Islet precursor cell (in vitro differentiated cells): ENCODE results near the gene CAMKMT.
A peak's percentile ranks its signal among the peaks of the same experiment; 100 is the strongest.
"Not testable (repeated sequence)": the region's sequence is repeated elsewhere in the genome, so short reads cannot be mapped to it uniquely, and the experiment has no call there.

Experiments used
- DNase-seq: peaks from one replicate; pipeline ENCODE4 v3.0.0-alpha.2; 2018

The CAMKMT gene

DNA sequence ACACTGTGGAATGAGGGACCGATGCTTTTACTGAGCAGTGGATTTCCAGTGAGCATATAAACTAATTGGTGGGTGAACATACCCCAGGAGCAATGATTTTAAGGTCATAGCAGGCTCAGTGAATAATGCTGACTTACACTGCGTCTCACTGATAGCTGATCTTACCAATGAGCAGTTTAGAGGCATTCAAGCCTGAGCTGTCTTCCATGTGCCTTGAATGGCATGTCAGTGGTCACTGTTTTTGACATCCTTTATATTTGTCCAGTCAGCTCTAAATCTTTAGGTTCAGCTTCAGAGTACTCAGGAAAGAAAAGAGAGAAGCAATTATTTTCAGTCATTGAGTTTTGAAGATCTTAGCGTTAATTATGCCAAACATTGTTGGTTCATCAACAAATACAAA is 88.3 kb downstream of the CAMKMT start:
- no peak for DNase-seq

- DNase-seq = no peak
These were observed 89.1 kb downstream of the CAMKMT start for GRCh38 chr2:44450806-44451205.

- DNase-seq = no peak
These were observed 90.4 kb downstream of the CAMKMT start for GRCh38 chr2:44452069-44452583.

GRCh38 chr2:44453259-44453658 is 91.5 kb downstream of the CAMKMT start:
- DNase-seq = no peak

- no peak for DNase-seq
These were observed 94.1 kb downstream of the CAMKMT start for GRCh38 chr2:44455877-44456276.

DNA sequence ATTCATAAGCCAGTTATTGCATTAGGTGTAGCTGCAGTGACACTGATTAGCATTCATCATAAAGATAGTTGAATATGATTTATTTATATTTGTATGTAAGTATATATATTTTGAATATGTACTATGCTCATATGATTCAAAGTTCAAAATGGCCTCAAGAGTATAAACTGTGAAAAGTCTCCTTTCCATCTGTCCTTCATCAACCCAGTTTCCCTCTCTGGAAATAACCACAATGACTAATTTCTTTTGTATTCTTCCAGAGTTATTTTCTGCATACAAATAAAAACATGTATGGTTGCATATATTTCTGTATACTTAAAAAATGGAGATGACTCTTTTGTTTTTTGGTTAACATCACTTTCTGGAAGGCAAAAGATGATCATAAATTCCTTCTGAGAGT is 95.2 kb downstream of the CAMKMT start:
- no peak for DNase-seq

DNA sequence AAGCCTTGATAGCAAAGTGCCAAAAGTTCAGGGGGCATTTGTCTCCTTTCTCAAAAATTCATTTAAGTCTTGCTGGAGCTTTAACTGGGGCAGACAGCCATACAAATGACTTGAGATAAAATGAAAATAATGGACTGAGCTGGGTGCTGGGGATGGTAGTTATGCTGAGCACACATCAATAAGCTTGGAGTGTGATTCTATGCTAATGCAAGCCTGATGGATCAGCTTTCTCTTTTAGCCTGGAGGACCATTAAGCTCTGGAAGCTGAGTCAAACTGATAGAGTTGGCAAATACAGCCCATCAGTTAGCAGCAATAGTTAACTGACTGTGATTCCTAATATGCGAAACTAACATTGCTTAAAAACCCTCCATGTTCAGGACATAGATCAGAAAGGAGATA is 98.0 kb downstream of the CAMKMT start:
- DNase-seq = no peak

DNA sequence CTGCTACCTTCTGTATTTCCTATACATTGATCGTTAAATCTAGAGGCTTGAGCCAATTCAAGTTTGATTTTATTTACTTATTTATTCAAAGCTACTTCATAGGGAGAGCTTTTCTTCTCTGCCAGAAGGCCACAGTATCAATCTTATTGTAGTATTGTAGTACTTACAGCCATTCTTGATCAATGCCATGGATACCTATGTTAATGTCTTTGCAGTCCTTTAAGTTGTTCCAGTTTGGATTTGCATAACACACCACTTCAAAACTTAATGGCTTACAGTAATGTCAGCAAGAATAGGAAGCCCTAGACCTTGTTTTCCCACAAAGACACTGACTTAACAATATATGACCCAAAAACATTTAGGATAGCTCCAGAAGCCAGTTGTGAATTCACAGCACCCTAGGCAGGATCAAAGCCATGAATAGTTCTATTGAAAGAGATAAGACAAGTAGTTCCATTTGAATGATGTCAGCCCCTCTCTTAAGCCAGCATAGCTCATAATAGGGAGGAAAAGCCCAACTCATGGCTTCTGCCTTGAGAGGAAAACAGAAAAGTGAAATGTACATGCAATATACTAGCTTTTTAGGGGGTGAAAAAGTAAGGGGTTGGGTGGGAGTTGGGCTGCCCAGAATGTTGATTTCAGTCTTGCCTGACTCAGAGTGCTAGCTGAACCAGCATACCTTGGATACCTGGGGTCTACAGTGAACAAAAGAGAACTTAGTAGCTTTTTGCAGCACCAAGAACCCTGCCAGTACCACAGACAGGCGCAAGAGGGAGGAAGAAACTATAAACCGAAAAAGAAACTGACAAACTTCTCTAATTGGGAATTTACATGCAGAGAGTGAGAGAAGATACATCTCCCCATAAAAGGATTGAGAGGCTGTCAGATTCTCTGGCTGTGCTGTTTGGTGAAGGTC is 101.4 kb downstream of the CAMKMT start:
- peak; percentile 66 for DNase-seq

- DNase-seq = no peak
These were observed 102.7 kb downstream of the CAMKMT start for GRCh38 chr2:44464437-44464836.

DNA sequence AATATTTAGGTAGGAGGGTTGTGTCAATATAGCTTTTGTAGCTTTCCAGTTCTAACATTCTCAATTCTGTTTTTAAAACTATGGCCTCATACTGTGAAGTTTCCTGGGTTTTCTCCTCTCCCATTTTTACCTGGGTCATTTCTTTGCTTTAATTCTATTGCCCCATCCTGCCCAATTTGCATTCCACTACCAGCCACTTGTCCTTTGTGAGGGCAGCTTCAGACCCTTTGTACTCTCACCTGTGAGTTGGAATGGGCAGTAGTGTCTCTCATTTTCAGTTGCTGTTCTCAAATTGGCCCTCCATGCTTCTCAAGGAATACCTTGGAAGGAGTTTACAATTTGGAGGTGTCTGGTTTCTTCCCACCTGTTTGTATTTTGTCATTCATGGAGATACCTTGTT is 108.4 kb downstream of the CAMKMT start:
- no peak for DNase-seq

GRCh38 chr2:44477657-44478414 is 116.1 kb downstream of the CAMKMT start:
- no peak for DNase-seq

DNA sequence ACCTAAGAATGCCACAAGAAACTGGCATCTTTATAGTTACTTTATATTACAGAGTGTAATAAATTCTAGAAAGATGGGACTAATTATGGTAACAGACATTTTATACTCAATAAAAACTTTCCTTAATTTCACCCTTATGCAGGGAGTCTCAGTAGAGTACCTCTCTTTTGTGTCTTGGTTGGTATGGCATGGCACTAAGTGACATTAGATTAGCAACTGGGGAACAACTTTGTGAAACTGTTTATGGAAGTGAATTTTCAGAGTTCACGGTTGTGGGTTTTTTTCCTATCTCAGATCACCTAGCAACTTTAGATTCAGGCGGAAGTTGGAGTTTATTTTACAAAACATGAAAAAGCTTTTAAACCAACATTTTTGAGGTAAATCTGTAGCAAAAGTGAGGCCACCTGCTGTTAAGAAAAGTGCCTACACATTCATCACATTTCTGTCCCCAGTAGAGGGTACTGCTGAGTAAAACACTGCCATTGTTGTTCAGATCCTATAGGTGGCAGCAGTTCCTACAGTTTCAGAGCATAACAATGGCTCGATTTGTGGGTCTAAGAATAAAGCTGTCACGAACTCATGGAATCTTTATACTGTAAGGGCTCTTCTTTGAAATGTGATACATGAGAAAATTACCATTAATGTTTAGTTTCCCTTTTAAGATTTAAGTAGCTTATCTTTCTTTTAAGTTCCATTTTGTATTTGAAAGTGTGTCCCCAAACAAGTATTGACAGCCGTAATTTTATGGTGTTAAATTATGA is 117.6 kb downstream of the CAMKMT start:
- DNase-seq = peak; percentile 65

DNA sequence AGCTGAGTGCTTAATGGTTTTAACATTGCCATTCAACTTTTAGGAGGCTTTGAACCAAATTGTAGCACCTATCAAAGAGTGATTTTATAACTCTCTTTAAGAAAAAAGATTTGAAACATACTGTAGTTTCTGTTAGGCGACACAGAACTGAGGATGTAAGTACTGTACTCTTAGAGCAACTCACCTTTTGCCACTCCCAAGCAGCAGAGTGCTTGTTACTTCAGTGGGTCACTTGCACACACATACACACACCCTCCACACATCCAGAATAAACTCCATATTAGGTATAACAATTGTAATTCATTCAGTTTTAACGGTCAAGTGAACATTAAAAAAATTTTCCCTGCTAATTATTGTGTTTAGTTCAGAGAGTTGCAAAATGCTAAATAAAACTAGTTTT is 118.3 kb downstream of the CAMKMT start:
- no peak for DNase-seq

GRCh38 chr2:44487052-44487451 is 125.3 kb downstream of the CAMKMT start:
- no peak for DNase-seq

DNA sequence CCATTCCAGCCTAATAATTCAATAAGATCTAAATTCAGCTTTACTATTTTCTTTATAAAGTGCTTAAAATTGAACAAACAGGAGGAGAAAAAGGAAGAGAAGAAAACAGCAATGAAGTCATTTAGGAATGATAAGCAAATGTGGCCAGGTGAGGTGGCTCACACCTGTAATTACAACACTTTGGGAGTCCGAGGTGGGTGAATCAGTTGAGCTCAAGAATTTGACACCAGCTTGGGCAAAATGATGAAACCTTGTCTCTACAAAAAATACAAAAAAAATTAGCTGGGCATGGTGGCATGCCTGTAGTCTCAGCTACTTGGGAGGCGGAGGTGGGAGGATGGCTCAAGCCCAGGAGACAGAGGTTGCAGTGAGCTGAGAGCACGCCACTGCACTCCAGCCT is 129.0 kb downstream of the CAMKMT start:
- DNase-seq = no peak

DNA sequence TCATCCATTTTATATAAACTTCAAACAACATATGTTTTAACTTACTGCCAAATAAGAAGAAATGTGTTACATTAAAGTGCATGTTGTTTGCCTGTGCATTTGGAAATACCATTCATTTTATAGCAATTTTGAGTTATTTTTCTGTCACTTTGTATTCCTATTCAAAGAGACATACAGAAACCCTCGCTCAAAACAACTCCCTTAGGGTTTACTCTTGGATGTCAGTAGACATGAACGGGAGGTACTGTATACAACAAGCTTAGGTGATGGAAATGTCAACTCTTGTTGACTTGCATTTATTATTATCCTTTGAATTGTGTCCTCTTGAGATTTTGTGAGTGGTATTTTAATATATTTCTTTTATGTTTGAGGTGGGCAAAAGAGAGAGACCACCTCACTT is 132.3 kb downstream of the CAMKMT start:
- DNase-seq = no peak

- no peak for DNase-seq
These were observed 133.3 kb downstream of the CAMKMT start for GRCh38 chr2:44495035-44495434.

- DNase-seq = no peak
These were observed 133.8 kb downstream of the CAMKMT start for GRCh38 chr2:44495544-44495943.

DNA sequence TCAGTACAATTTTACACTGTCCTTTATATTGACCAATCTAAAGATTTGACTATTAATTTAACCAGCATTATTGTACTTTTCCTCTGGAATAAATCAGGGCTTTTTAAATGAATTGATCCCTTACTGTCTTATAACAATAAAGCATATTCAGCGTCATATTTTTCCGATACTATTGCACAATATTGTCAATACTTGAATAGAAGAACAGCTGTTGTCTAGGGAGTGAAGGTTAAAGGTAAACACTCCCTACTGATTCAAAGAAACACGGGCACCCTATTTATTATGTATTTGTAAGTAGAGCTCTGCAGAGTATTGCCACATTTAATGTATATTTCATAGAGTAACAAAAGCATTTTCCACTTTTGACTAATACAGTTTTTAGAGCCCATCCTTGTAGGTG is 134.4 kb downstream of the CAMKMT start:
- DNase-seq = no peak

- DNase-seq = no peak
These were observed 136.8 kb downstream of the CAMKMT start for GRCh38 chr2:44498551-44498950.

DNA sequence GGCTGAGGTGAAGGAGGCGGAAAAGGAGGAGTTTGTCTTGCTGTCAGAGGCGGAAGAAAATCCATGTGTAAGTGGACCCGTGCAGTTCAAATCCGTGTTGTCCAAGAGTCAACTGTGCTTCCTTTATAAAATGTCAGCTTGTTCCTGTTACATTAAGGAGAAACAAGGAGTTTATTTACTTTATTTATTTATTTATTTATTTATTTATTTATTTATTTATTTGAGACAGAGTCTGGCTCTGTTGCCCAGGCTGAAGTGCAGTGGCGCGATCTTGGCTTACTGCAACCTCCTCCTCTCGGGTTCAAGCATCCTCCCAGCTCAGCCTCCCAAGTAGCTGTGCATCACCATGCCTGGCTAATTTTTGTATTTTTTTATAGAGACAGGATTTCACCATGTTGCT is 143.9 kb downstream of the CAMKMT start:
- not testable (repeated sequence) for DNase-seq

- DNase-seq = no peak
These were observed 148.5 kb downstream of the CAMKMT start for GRCh38 chr2:44510246-44510645.

- no peak for DNase-seq
These were observed 153.7 kb downstream of the CAMKMT start for GRCh38 chr2:44515416-44515815.
